DND-41 (cell line): Measurements from ENCODE around the gene CFAP54.

Experiments used
- ATAC-seq: fragments of 200-7000 bp; cut with Tn5 transposase; 3 replicates; pipeline ENCODE4 v1.9.1; 2021; ENCODE audit warnings: low read depth; ENCODE audit not compliant: insufficient read depth
- DNase-seq: peaks from one replicate; pipeline ENCODE4 v3.0.0-alpha.2; 2020
- H2AFZ ChIP-seq: 2 replicates; pipeline ENCODE4 v1.6.0; 2012; ENCODE audit warnings: low read depth, low read length
- H3K27ac ChIP-seq: 2 replicates; pipeline ENCODE4 v1.5.1; 2012; ENCODE audit warnings: low read length, inconsistent platforms
- H3K27me3 ChIP-seq: fragments of 200-600 bp; sonication (generic); 2 replicates; pipeline ENCODE4 v1.6.0; 2012; ENCODE audit warnings: low read length, mild to moderate bottlenecking, inconsistent platforms; ENCODE audit not compliant: insufficient read depth, poor library complexity
- H3K36me3 ChIP-seq: 2 replicates; pipeline ENCODE4 v1.5.1; 2012; ENCODE audit warnings: low read length, inconsistent platforms; ENCODE audit not compliant: insufficient read depth
- H3K4me1 ChIP-seq: 2 replicates; pipeline ENCODE4 v1.5.1; 2012; ENCODE audit warnings: mild to moderate bottlenecking, low read length; ENCODE audit not compliant: insufficient read depth
- H3K4me2 ChIP-seq: 2 replicates; pipeline ENCODE4 v1.6.0; 2012; ENCODE audit warnings: mild to moderate bottlenecking, moderate library complexity, low read length, inconsistent platforms; ENCODE audit not compliant: insufficient read depth
- H3K4me3 ChIP-seq, 2 experiments: fragments of 200-600 bp in 1 of 2; shearing (Covaris generic) in 1 of 2; 2 replicates each; pipeline ENCODE4 v1.5.1; 2012 to 2016; ENCODE audit warnings: inconsistent platforms in 2 of 2, low read length in 2 of 2, mild to moderate bottlenecking in 2 of 2, low read depth in 1 of 2, moderate library complexity in 1 of 2
- H3K79me2 ChIP-seq: 2 replicates; pipeline ENCODE4 v1.6.0; 2012; ENCODE audit warnings: low read length, inconsistent platforms; ENCODE audit not compliant: insufficient read depth
- H3K9ac ChIP-seq: 2 replicates; pipeline ENCODE4 v1.6.0; 2012; ENCODE audit warnings: low read depth, mild to moderate bottlenecking, inconsistent platforms, low read length, moderate library complexity
- H3K9me3 ChIP-seq: 2 replicates; pipeline ENCODE4 v1.5.1; 2012; ENCODE audit warnings: low read length, moderate library complexity, mild to moderate bottlenecking, inconsistent platforms; ENCODE audit not compliant: insufficient read depth, severe bottlenecking
- H4K20me1 ChIP-seq: 2 replicates; pipeline ENCODE4 v1.6.0; 2012; ENCODE audit warnings: low read length; ENCODE audit not compliant: insufficient read depth
- EZH2 ChIP-seq: IDR thresholded peaks from 3 replicates; pipeline ENCODE4 v1.6.1; 2012; ENCODE audit warnings: borderline replicate concordance, low read depth, mild to moderate bottlenecking, moderate library complexity, low read length, inconsistent platforms; ENCODE audit not compliant: severe bottlenecking
- TF ChIP-seq, protein P1 (sequence below): IDR thresholded peaks from 2 replicates; pipeline ENCODE4 v1.5.1; 2012; ENCODE audit warnings: borderline replicate concordance, low read length, moderate library complexity, mild to moderate bottlenecking; ENCODE audit not compliant: poor library complexity, severe bottlenecking; ENCODE audit errors: extremely low read depth

The CFAP54 gene

DNA sequence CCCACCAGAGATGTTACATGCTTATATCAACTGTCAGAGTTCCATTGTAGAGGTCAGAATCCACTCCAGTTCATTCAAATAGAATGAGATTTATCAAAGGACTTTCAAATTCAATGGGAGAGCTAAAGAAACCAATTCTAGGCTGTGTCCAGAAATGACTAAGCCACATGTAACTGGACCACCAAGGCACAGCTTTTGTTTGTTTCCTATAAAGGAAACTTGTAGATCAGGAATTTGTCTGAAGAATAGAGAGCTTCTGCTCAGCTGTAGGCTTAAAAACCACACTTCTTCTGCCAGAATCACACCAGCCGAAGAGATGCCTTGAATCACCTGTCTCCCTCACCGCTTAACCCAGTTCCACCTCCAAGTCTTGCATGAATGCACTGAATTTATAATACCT lies 283.7 kb downstream of the CFAP54 start:
- H2AFZ ChIP-seq: no peak overlapping the region
- DNase-seq: no peak
- no peak overlapping the region for H3K9ac ChIP-seq
- H3K27ac ChIP-seq: no peak overlapping the region
- no peak for ATAC-seq
- H3K4me1 ChIP-seq: no peaks in the 10 kb centered on the region
- TF ChIP-seq EZH2: no peak
- TF ChIP-seq, protein P1, sequence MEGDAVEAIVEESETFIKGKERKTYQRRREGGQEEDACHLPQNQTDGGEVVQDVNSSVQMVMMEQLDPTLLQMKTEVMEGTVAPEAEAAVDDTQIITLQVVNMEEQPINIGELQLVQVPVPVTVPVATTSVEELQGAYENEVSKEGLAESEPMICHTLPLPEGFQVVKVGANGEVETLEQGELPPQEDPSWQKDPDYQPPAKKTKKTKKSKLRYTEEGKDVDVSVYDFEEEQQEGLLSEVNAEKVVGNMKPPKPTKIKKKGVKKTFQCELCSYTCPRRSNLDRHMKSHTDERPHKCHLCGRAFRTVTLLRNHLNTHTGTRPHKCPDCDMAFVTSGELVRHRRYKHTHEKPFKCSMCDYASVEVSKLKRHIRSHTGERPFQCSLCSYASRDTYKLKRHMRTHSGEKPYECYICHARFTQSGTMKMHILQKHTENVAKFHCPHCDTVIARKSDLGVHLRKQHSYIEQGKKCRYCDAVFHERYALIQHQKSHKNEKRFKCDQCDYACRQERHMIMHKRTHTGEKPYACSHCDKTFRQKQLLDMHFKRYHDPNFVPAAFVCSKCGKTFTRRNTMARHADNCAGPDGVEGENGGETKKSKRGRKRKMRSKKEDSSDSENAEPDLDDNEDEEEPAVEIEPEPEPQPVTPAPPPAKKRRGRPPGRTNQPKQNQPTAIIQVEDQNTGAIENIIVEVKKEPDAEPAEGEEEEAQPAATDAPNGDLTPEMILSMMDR: no peak
- no peaks in the 10 kb centered on the region for H3K36me3 ChIP-seq
- no peaks in the 10 kb centered on the region for H4K20me1 ChIP-seq
- no peaks in the 10 kb centered on the region for H3K9me3 ChIP-seq
- H3K79me2 ChIP-seq: no peaks in the 10 kb centered on the region
- no peaks in the 10 kb centered on the region for H3K27me3 ChIP-seq
- H3K4me2 ChIP-seq: no peak overlapping the region
- no peak overlapping the region for H3K4me3 ChIP-seq

DNA sequence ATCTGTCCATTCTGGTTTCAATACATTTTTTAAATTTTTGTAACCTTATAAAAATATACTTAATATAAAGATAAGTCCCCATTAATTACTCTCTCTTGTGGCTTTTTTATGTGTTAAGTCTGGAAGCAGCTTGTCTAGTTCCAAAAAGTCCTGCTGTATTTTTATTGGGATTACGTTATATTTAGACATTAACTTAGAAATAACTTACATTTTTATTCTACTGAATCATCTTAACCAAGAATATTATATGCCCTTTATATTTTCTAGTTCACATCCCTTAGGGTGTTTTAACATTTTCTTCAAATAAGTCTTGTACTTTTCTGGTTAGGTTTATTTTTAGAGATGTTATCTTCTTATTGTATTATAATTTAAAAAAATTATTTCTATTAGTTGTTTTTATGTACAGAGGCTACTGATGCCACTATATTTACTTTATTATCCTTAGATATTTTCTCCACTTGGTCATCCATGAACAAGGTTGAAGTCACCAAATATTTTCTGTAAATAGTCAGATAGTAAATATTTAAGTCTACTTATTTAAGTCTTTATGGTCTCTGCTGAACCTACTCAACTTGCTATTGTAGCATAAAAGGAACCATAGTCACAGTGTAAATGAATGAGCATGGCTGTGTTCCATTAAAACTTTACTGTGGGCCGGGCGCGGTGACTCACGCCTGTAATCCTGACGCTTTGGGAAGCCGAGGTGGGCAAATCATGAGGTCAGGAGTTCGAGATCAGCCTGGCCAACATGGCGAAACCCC lies 285.3 kb downstream of the CFAP54 start:
- no peak for ATAC-seq
- no peaks in the 10 kb centered on the region for H3K9me3 ChIP-seq
- no peaks in the 10 kb centered on the region for H3K27me3 ChIP-seq
- no peak overlapping the region for H2AFZ ChIP-seq
- H3K4me1 ChIP-seq: no peaks in the 10 kb centered on the region
- DNase-seq: no peak
- no peak overlapping the region for H3K9ac ChIP-seq
- no peaks in the 10 kb centered on the region for H3K36me3 ChIP-seq
- TF ChIP-seq EZH2: no peak
- TF ChIP-seq, protein P1: no peak
- no peak overlapping the region for H3K27ac ChIP-seq
- H3K4me3 ChIP-seq: no peak overlapping the region
- H3K79me2 ChIP-seq: no peaks in the 10 kb centered on the region
- H3K4me2 ChIP-seq: no peak overlapping the region
- no peaks in the 10 kb centered on the region for H4K20me1 ChIP-seq

DNA sequence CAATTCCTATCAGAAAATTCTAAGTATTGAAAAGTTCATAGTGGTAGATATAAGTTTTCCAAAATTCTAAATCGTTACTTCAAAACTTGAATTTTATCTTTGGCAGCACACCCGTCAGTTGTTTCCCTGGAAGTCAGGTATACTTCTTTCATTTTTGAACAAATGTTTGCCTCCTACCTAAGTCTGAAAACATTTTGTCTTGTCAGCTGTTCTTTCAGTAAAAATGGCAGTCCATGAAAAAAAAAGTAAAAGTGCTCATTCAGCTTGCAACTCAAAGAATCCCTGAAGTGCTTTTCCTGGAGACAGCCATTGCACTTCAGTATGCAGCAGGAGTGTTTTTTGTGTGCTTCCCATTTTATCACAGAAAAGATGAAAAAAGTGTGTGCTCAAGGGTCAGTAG lies 287.5 kb downstream of the CFAP54 start:
- Histone ChIP-seq H2AFZ (no peak overlapping the region), H3K36me3 (no peaks in the 10 kb centered on the region), H3K4me2 (no peak overlapping the region), H3K4me3 (no peak overlapping the region), H3K4me1 (no peaks in the 10 kb centered on the region), H3K9ac (no peak overlapping the region), H4K20me1 (no peaks in the 10 kb centered on the region), H3K27ac (no peak overlapping the region), H3K27me3 (no peaks in the 10 kb centered on the region), H3K79me2 (no peaks in the 10 kb centered on the region), H3K9me3 (no peaks in the 10 kb centered on the region)
- TF ChIP-seq EZH2: no peak
- TF ChIP-seq, protein P1: no peak
- ATAC-seq (no peak), DNase-seq (no peak)
